AG09309 (cell line): Measurements from ENCODE around the gene UBE2O.

Source experiments
- DNase-seq: peaks from one replicate; pipeline ENCODE4 v3.0.0-alpha.2; 2010; ENCODE audit warnings: low read depth
- H3K4me3 ChIP-seq: 2 replicates; pipeline ENCODE4 v1.5.1; 2011; ENCODE audit warnings: mild to moderate bottlenecking, low read depth, low read length, moderate library complexity; ENCODE audit not compliant: control insufficient read depth
- TF ChIP-seq, protein P1 (sequence below): IDR thresholded peaks from 2 replicates; pipeline ENCODE4 v1.5.1; 2011; ENCODE audit warnings: mild to moderate bottlenecking, low read depth, low read length, inconsistent platforms; ENCODE audit not compliant: insufficient read depth, control insufficient read depth; ENCODE audit errors: missing control alignments

UBE2O gene

DNA sequence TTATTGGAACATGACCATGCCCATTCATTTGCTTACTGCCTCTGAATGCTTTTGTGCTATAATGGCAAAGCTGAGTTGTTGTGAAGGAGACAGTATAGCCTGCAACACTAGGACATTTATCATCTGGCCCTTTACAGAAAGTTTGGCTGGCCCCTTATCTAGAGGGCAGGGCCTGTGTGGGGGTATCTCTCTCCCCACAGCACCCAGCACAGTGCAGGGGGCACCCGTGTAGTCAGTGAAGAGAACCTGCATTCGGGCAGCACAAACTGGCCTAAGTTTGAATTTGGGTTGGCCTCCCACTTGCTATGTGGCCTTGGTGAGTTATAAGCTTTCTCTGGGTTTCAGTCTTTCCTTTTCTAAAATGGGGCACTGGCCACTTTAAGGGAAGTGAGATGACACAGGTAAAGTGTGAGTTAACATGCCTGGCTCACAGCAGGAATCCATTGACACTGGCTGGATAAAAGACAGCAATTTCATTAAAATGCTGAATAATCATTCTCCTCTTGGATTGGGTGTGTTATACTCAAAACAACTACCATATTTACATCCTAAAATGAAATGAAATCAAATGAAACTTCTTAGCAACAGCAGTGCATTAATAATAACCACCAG is 12.1 kb downstream of the UBE2O start:
- TF ChIP-seq, protein P1, sequence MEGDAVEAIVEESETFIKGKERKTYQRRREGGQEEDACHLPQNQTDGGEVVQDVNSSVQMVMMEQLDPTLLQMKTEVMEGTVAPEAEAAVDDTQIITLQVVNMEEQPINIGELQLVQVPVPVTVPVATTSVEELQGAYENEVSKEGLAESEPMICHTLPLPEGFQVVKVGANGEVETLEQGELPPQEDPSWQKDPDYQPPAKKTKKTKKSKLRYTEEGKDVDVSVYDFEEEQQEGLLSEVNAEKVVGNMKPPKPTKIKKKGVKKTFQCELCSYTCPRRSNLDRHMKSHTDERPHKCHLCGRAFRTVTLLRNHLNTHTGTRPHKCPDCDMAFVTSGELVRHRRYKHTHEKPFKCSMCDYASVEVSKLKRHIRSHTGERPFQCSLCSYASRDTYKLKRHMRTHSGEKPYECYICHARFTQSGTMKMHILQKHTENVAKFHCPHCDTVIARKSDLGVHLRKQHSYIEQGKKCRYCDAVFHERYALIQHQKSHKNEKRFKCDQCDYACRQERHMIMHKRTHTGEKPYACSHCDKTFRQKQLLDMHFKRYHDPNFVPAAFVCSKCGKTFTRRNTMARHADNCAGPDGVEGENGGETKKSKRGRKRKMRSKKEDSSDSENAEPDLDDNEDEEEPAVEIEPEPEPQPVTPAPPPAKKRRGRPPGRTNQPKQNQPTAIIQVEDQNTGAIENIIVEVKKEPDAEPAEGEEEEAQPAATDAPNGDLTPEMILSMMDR, result no peak
- DNase-seq, result no peak
- H3K4me3 ChIP-seq, result no peak overlapping the region

DNA sequence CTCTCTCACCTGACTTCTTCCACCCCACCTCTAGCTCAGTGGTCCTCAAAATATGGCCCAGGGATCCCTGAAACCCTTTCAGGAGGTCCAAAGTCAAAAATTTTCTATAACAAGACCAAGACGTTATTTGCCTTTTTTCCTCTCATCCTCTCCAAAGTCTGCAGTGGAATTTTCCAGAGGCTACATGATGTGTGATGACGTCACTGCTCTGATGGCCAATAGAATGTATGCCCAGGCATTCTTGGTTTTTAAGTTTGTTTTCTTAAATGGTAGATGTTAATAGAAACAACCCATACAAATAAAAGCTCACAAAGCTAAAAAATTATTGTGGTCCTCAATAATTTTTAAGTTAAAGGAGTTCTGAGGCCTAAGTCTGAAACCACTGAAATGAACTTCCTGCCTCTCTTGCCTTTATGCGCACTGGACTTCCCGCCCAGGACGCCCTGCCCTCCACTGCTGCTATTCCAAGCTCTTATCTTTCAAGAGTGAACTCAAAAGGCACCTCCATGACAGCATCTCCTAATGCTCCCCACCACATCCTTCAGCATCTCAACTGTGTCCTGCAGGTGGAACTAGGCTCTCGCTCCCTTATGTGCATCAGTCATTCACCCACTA is 13.5 kb downstream of the UBE2O start:
- TF ChIP-seq, protein P1, result no peak
- DNase-seq, result no peak
- no peak overlapping the region for H3K4me3 ChIP-seq

DNA sequence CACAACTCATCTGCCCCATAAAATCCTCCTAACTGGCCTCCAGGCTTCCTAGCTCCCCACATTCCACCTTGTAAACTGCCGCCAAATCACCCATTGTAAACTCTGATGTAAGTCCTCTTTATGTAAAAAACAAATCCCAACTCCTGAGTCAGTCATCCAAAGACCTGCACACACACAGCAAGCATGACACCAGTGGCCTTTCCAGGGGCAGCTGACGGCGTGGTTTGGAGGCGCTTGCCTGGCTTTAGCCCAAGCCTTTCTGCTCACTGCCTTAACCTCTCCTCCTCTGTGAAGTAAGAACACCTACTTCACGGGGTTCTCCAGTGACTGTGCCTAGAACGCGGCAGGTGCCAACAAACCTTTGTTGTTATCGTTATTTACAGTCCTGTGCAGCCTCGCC is 14.0 kb downstream of the UBE2O start:
- H3K4me3 ChIP-seq, result no peak overlapping the region
- TF ChIP-seq, protein P1, result no peak
- no peak for DNase-seq

- TF ChIP-seq, protein P1, result no peak
- no peak for DNase-seq
- H3K4me3 ChIP-seq, result no peak overlapping the region
These were observed 15.2 kb downstream of the UBE2O start for GRCh38 chr17:76437467-76438402.

DNA sequence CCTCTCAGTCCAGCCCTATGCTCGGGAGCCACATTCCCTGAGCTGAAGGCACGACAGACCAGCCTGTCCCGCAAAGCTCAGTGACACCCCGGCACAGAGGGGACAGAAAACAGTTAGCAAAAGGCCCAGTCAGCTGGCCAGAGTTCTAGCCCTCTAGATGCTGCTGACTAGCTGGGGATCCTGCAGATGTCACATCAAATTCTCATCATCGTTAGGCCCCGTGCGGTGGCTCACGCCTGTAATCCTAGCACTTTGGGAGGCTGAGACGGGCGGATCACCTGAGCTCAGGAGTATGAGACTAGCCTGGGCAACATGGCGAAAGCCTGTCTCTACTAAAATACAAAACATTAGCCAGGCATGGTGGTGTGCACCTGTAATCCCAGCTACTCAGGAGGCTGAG is 17.2 kb downstream of the UBE2O start:
- no peak for DNase-seq
- TF ChIP-seq, protein P1, result no peak
- no peak overlapping the region for H3K4me3 ChIP-seq

GRCh38 chr17:76434870-76435269 is 18.1 kb downstream of the UBE2O start:
- TF ChIP-seq, protein P1, result no peak
- no peak for DNase-seq
- H3K4me3 ChIP-seq, result no peak overlapping the region
